H1 (cell line): Measurements from ENCODE around the gene SLX4. TPM values are rescaled to one million over a fixed set of nuclear protein-coding genes. Genes with fewer than 3 reads are reported as not detected.

Experiments used
- CTCF ChIA-PET: fragments of 300-600 bp; sonication (Branson Sonifier 250); formaldehyde crosslinking; loops from one replicate; lab custom pipeline; 2021; ENCODE audit not compliant: partially characterized antibody; lab: Charles Lee
- POLR2A ChIA-PET: fragments of 300-600 bp; sonication (Branson Sonifier 250); formaldehyde crosslinking; loops from one replicate; lab custom pipeline; 2021; ENCODE audit warnings: inconsistent platforms; ENCODE audit not compliant: partially characterized antibody; lab: Charles Lee
- DNase-seq, 2 experiments: peaks; one replicate each; pipeline versions ENCODE4 v3.0.0 to v3.0.0-alpha.2; 2010 to 2022; ENCODE audit warnings: low spot score in 2 of 2, low read depth in 1 of 2, mixed read lengths in 1 of 2
- FAIRE-seq: peaks from 2 replicates; lab custom pipeline; 2011; peaks lifted over from hg19 to GRCh38; lab: Jason Lieb, UNC
- H2AFZ ChIP-seq: 2 replicates; pipeline ENCODE4 v1.8.1; 2012; ENCODE audit warnings: low read length, inconsistent platforms
- H2AK5ac ChIP-seq: 2 replicates; pipeline ENCODE4 v1.6.1; 2013; ENCODE audit warnings: low read depth, low read length
- H2BK120ac ChIP-seq: replicated peaks from 2 replicates; pipeline ENCODE3; 2013; ENCODE audit warnings: low read depth, low read length, inconsistent platforms
- H2BK12ac ChIP-seq: 2 replicates; pipeline ENCODE4 v1.6.1; 2013; ENCODE audit warnings: low read depth, low read length
- H2BK15ac ChIP-seq: 2 replicates; pipeline ENCODE4 v1.6.1; 2013; ENCODE audit warnings: low read length
- H2BK20ac ChIP-seq: 2 replicates; pipeline ENCODE4 v1.6.1; 2013; ENCODE audit warnings: low read length
- H2BK5ac ChIP-seq: 2 replicates; pipeline ENCODE4 v1.6.1; 2013; ENCODE audit warnings: low read depth, low read length
- H3K14ac ChIP-seq: 2 replicates; pipeline ENCODE4 v1.6.1; 2013; ENCODE audit warnings: inconsistent platforms; ENCODE audit not compliant: insufficient read length
- H3K18ac ChIP-seq: 2 replicates; pipeline ENCODE4 v1.6.1; 2013; ENCODE audit warnings: low read length; ENCODE audit errors: extremely low read depth
- H3K23ac ChIP-seq: 2 replicates; pipeline ENCODE4 v1.6.1; 2013; ENCODE audit warnings: inconsistent platforms; ENCODE audit not compliant: insufficient read length
- H3K23me2 ChIP-seq: 2 replicates; pipeline ENCODE4 v1.6.1; 2013; ENCODE audit warnings: low read depth, low read length
- H3K27ac ChIP-seq: 2 replicates; pipeline ENCODE4 v1.6.1; 2011; ENCODE audit warnings: low read depth, low read length, inconsistent platforms
- H3K27me3 ChIP-seq, 4 experiments: replicated peaks in 1 of 4; 1 replicate in 1 of 4; 2 replicates in 3 of 4; pipeline versions ENCODE4 v1.6.1 to v1.8.1; 2011 to 2013; ENCODE audit warnings: low read length in 3 of 4, mild to moderate bottlenecking in 3 of 4, inconsistent platforms in 2 of 4, mixed read lengths in 2 of 4, moderate library complexity in 1 of 4; ENCODE audit not compliant: control insufficient read depth in 3 of 4, insufficient read depth in 3 of 4; ENCODE audit errors: extremely low read depth in 1 of 4
- H3K36me3 ChIP-seq, 4 experiments: 2 replicates each; pipeline versions ENCODE4 v1.6.1 to v1.8.1; 2011 to 2013; ENCODE audit warnings: mild to moderate bottlenecking in 4 of 4, low read length in 3 of 4, moderate library complexity in 2 of 4, control low read depth in 1 of 4, inconsistent platforms in 1 of 4; ENCODE audit not compliant: insufficient read depth in 4 of 4, control insufficient read depth in 2 of 4
- H3K4ac ChIP-seq: replicated peaks from 2 replicates; pipeline ENCODE3; 2013; ENCODE audit warnings: low read length, low read depth, mixed read lengths, inconsistent platforms; ENCODE audit not compliant: insufficient read length
- H3K4me1 ChIP-seq, 4 experiments: replicated peaks in 1 of 4; 1 replicate in 1 of 4; 2 replicates in 3 of 4; pipeline versions ENCODE4 v1.6.1 to v1.8.1; 2011 to 2013; ENCODE audit warnings: low read length in 3 of 4, inconsistent platforms in 2 of 4, mixed read lengths in 1 of 4; ENCODE audit not compliant: insufficient read depth in 4 of 4, control insufficient read depth in 3 of 4
- H3K4me2 ChIP-seq, 2 experiments: 2 replicates each; pipeline versions ENCODE4 v1.6.1 to v1.8.1; 2011 to 2013; ENCODE audit warnings: low read depth in 2 of 2, low read length in 2 of 2, control low read depth in 1 of 2, inconsistent platforms in 1 of 2, mild to moderate bottlenecking in 1 of 2; ENCODE audit not compliant: insufficient read depth in 1 of 2
- H3K4me3 ChIP-seq, 4 experiments: fragments of 200-600, 300-600 bp in 1 of 4; sonication (generic), shearing (Covaris generic), sonication (Bioruptor Twin) in 1 of 4; 2 replicates each; pipeline versions ENCODE4 v1.5.1 to v1.8.1; 2011 to 2016; ENCODE audit warnings: low read length in 4 of 4, low read depth in 3 of 4, control low read depth in 2 of 4, inconsistent platforms in 2 of 4, mild to moderate bottlenecking in 2 of 4, mixed read lengths in 1 of 4, moderate library complexity in 1 of 4; ENCODE audit not compliant: insufficient read depth in 2 of 4; ENCODE audit errors: extremely low read depth in 1 of 4
- H3K56ac ChIP-seq: replicated peaks from 2 replicates; pipeline ENCODE3; 2013; ENCODE audit warnings: low read depth, mild to moderate bottlenecking, mixed read lengths, low read length, inconsistent platforms; ENCODE audit not compliant: insufficient read length
- H3K79me1 ChIP-seq: 2 replicates; pipeline ENCODE4 v1.6.1; 2013; ENCODE audit warnings: low read depth, low read length, control low read depth
- H3K79me2 ChIP-seq, 2 experiments: 2 replicates each; pipeline versions ENCODE4 v1.6.1 to v1.8.1; 2012 to 2013; ENCODE audit warnings: low read length in 2 of 2, mild to moderate bottlenecking in 2 of 2, inconsistent platforms in 1 of 2; ENCODE audit not compliant: insufficient read depth in 2 of 2, control insufficient read depth in 1 of 2
- H3K9ac ChIP-seq, 4 experiments: replicated peaks in 1 of 4; 1 replicate in 1 of 4; 2 replicates in 3 of 4; pipeline versions ENCODE4 v1.6.1 to v1.8.1; 2011 to 2013; ENCODE audit warnings: low read depth in 3 of 4, low read length in 3 of 4, control low read depth in 2 of 4, mild to moderate bottlenecking in 2 of 4, moderate library complexity in 2 of 4, inconsistent platforms in 1 of 4; ENCODE audit errors: extremely low read depth in 1 of 4
- H3K9me3 ChIP-seq, 2 experiments: 2 replicates each; pipeline versions ENCODE4 v1.6.1 to v1.8.1; 2012 to 2013; ENCODE audit warnings: mild to moderate bottlenecking in 2 of 2, moderate library complexity in 2 of 2, control low read depth in 1 of 2, inconsistent platforms in 1 of 2, low read depth in 1 of 2, low read length in 1 of 2, mixed read lengths in 1 of 2; ENCODE audit not compliant: insufficient read depth in 2 of 2
- H4K20me1 ChIP-seq, 2 experiments: replicated peaks in 1 of 2; 2 replicates each; pipeline versions ENCODE3 to v1.8.1; 2011 to 2013; ENCODE audit warnings: inconsistent platforms in 2 of 2, low read length in 2 of 2, mild to moderate bottlenecking in 1 of 2; ENCODE audit not compliant: insufficient read depth in 2 of 2, control insufficient read depth in 1 of 2
- H4K5ac ChIP-seq: 2 replicates; pipeline ENCODE4 v1.6.1; 2013; ENCODE audit warnings: low read length, low read depth, mixed read lengths, inconsistent platforms; ENCODE audit not compliant: insufficient read length
- H4K8ac ChIP-seq: 2 replicates; pipeline ENCODE4 v1.8.0; 2013; ENCODE audit warnings: mild to moderate bottlenecking, moderate library complexity, low read length, inconsistent platforms; ENCODE audit not compliant: insufficient read depth; ENCODE audit errors: extremely low read depth
- H4K91ac ChIP-seq: replicated peaks from 2 replicates; pipeline ENCODE3; 2013; ENCODE audit warnings: low read length, mixed read lengths, inconsistent platforms; ENCODE audit not compliant: insufficient read length
- BRCA1 ChIP-seq: IDR thresholded peaks from 2 replicates; pipeline ENCODE4 v1.6.1; 2012; ENCODE audit warnings: low read depth, low read length, improper control_type of control experiment
- EGR1 ChIP-seq: IDR thresholded peaks from 2 replicates; pipeline ENCODE4 v1.6.1; 2011; ENCODE audit warnings: low read depth, low read length, borderline replicate concordance
- EZH2 ChIP-seq: fragments of 200-600 bp; sonication (generic); IDR thresholded peaks from 2 replicates; pipeline ENCODE4 v1.7.1; 2012; ENCODE audit warnings: low read depth, mild to moderate bottlenecking, moderate library complexity, low read length, inconsistent platforms; ENCODE audit not compliant: severe bottlenecking
- NRF1 ChIP-seq: IDR thresholded peaks from 2 replicates; pipeline ENCODE4 v1.6.1; 2011; ENCODE audit warnings: mild to moderate bottlenecking, low read depth, low read length, improper control_type of control experiment
- POLR2AphosphoS5 ChIP-seq: IDR thresholded peaks from 2 replicates; pipeline ENCODE4 v1.6.1; 2011; ENCODE audit warnings: low read depth, low read length
- SIN3A ChIP-seq, 2 experiments: IDR thresholded peaks in 1 of 2; conservative IDR thresholded peaks in 1 of 2; 2 replicates each; pipeline ENCODE4 v1.6.1; 2011 to 2012; ENCODE audit warnings: low read length in 2 of 2, improper control_type of control experiment in 1 of 2, low read depth in 1 of 2, mild to moderate bottlenecking in 1 of 2
- SP2 ChIP-seq: IDR thresholded peaks from 2 replicates; pipeline ENCODE4 v1.6.1; 2012; ENCODE audit warnings: mild to moderate bottlenecking, low read length, inconsistent platforms
- TAF1 ChIP-seq: IDR thresholded peaks from 2 replicates; pipeline ENCODE4 v1.6.1; 2011; ENCODE audit warnings: mild to moderate bottlenecking, low read depth, low read length
- TCF12 ChIP-seq: IDR thresholded peaks from 2 replicates; pipeline ENCODE4 v1.6.1; 2011; ENCODE audit warnings: low read depth, mild to moderate bottlenecking, low read length
- WGBS, 2 experiments: shearing (Covaris generic) in 1 of 2; methylation state at CpG; one replicate each; pipeline versions ENCODE4 v1.1.6 to v1.1.7; 2013 to 2015; ENCODE audit warnings: low lambda C conversion rate in 2 of 2, mixed read lengths in 2 of 2, inconsistent platforms in 1 of 2, low coverage in 1 of 2, missing lambda C conversion rate in 1 of 2; ENCODE audit not compliant: insufficient replicate concordance in 2 of 2, insufficient coverage in 1 of 2, insufficient read length in 1 of 2; ENCODE audit errors: extremely low coverage in 1 of 2, missing lambda C conversion rate in 1 of 2; 5-methylcytosine and 5-hydroxymethylcytosine counted together
- polyA plus RNA-seq, 7 experiments: library from polyadenylated mRNA; depleted of rRNA in 3 of 7; stranded (reverse) in 5 of 7; unstranded in 2 of 7; fragments of >200 nt in 5 of 7; fragments of 200-250 nt in 2 of 7; gene quantifications; 1 replicate in 5 of 7; 2 replicates in 1 of 7; 4 replicates in 1 of 7; pipeline versions ENCODE4 v1.2.1 to v1.2.3, GENCODE V29; 2011 to 2013; ENCODE audit warnings: missing spikeins in 2 of 7, mixed read lengths in 2 of 7
- total RNA-seq: library from RNA; stranded (reverse); fragmentation: NEBNext Ultra II Directional; extraction: Animal tissue kit (Norgen Biotek cat#: 25700); gene quantifications from 2 replicates; pipeline ENCODE4 v1.2.1, GENCODE V29; 2021
- TF ChIP-seq, protein P1 (sequence below): IDR thresholded peaks from 2 replicates; pipeline ENCODE4 v1.6.1; 2012; ENCODE audit warnings: low read length, inconsistent platforms

SLX4 gene
- total and polyA plus RNA-seq, 2 of the 8 experiments (the other 6 are each of a cell fraction or from before 2014, with no cell fraction given): 4.4 to 11.4 TPM

DNA sequence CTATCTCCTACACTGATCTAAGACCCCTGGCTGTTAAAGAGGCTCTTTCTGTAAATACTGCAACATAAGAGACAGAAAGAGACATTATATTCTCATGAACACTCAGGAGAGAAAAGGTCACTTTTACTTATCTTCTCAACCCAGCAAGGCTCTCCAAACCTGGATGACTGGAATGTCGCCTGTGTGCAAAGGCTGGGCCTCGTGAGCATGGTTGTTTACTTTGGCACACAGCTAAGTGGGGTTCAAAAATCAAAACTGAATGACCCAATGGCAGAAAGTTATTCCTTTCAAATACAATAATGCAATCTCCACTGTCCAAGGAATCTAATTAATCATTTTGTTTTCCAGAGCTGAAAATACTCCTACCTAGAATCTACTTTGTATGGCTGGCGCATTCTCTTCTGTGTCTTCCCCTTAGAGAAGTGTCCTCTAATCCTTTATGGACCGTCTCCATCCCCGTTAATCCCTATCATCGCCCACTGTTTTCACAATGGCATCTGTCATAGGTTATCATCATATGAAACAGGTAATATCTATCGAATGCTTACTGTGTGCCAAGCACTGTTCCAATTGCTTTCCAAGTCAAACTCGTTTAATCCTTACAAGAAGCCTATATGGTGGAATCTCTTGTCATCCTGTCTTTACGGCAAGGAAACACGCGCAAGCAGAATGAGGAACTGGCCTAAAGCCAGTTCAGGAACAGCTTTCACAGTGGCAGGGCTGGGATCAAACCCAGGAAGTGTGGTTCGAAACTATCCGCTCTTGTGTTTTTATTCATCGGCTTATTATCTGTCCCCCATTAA lies 1.3 kb downstream of the SLX4 start:
- H3K4me3 ChIP-seq: peak overlapping the region; percentile 77 to 99 (median 80); a peak in 7 of 8 replicates
- H3K23me2 ChIP-seq: peaks cover 6% of the 10 kb centered on the region; the same call in 1 of the 2 replicates
- CTCF ChIA-PET: interaction anchor here (1.1 kb wide), 1 partner anchor 100 kb away, joined by 3 read pairs; no protein-coding TSS in a partner anchor
- FAIRE-seq: no peak
- H2BK120ac ChIP-seq: no peak overlapping the region
- no peak overlapping the region for H3K23ac ChIP-seq
- no peak overlapping the region for H2AK5ac ChIP-seq
- no peak overlapping the region for H2BK15ac ChIP-seq
- H4K91ac ChIP-seq: no peak overlapping the region
- DNase-seq: no peak
- peaks cover 0 to 3% (median 0%) of the 10 kb centered on the region in 4 experiments; a peak in 1 of 7 replicates for H3K27me3 ChIP-seq
- H3K27ac ChIP-seq: no peak overlapping the region
- no peak overlapping the region for H2AFZ ChIP-seq
- H3K4me2 ChIP-seq: peak overlapping the region; percentile 91 to 98
- no peak overlapping the region for H3K4ac ChIP-seq
- no peak overlapping the region for H2BK5ac ChIP-seq
- H3K79me1 ChIP-seq: peaks cover 4% of the 10 kb centered on the region; the same call in 1 of the 2 replicates
- H4K8ac ChIP-seq: no peak overlapping the region
- WGBS, 2 experiments: 85% methylated on average over 14 of the region's 14 CpGs; no CpG with 5 or more reads in 1 of the 2 experiments
- peaks cover 0 to 6% (median 0%) of the 10 kb centered on the region in 4 experiments; a peak in 3 of 8 replicates for H3K36me3 ChIP-seq
- POLR2A ChIA-PET: no interaction called here
- no peak overlapping the region for H3K14ac ChIP-seq
- peaks cover 0 to 4% (median 0%) of the 10 kb centered on the region in 4 experiments; a peak in 3 of 7 replicates for H3K4me1 ChIP-seq
- H2BK20ac ChIP-seq: no peak overlapping the region
- peaks cover 0 to 2% of the 10 kb centered on the region in 2 experiments for H4K20me1 ChIP-seq
- peaks cover 8 to 29% of the 10 kb centered on the region in 2 experiments for H3K79me2 ChIP-seq
- no peak overlapping the region for H3K56ac ChIP-seq
- H2BK12ac ChIP-seq: no peak overlapping the region
- peak overlapping the region in 2 of 4 experiments; percentile 10 to 28; a peak in 2 of 7 replicates for H3K9ac ChIP-seq
- H3K9me3 ChIP-seq: no peaks in the 10 kb centered on the region
- H3K18ac ChIP-seq: no peak overlapping the region
- H4K5ac ChIP-seq: no peak overlapping the region
- TF ChIP-seq POLR2AphosphoS5: no peak
- no peak for TF ChIP-seq SP2
- no peak for TF ChIP-seq TCF12
- TF ChIP-seq SIN3A (conservative IDR thresholded peaks at IDR 0.05 in 1 of 2, IDR thresholded peaks at IDR 0.05 in 1 of 2; ENCODE audit: low read depth in 1 of 2, low read length in 2 of 2): no peak
- TF ChIP-seq TAF1: no peak
- TF ChIP-seq BRCA1: no peak
- no peak for TF ChIP-seq EZH2
- TF ChIP-seq, protein P1, sequence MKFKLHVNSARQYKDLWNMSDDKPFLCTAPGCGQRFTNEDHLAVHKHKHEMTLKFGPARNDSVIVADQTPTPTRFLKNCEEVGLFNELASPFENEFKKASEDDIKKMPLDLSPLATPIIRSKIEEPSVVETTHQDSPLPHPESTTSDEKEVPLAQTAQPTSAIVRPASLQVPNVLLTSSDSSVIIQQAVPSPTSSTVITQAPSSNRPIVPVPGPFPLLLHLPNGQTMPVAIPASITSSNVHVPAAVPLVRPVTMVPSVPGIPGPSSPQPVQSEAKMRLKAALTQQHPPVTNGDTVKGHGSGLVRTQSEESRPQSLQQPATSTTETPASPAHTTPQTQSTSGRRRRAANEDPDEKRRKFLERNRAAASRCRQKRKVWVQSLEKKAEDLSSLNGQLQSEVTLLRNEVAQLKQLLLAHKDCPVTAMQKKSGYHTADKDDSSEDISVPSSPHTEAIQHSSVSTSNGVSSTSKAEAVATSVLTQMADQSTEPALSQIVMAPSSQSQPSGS: no peak
- TF ChIP-seq NRF1: no peak
- no peak for TF ChIP-seq EGR1
